Breast epithelium (tissue), 3 donors: ENCODE measurements around the gene ABCB8.

Experiments used
- POLR2A ChIP-seq: fragments of 450-650 bp; IDR thresholded peaks from one replicate; pipeline ENCODE4 v1.6.1; 2016; ENCODE audit warnings: antibody characterized with exemption, mild to moderate bottlenecking, moderate library complexity
- TF ChIP-seq, protein P1 (sequence below), 3 donors: fragments of 450-650 bp; IDR thresholded peaks; one replicate each; pipeline ENCODE4 v1.5.1; 2016 to 2017; ENCODE audit warnings: antibody characterized with exemption in 3 of 3, mild to moderate bottlenecking in 3 of 3, moderate library complexity in 3 of 3

GRCh38 chr7:151095123-151095797 lies 67.0 kb downstream of the ABCB8 start:
- TF ChIP-seq, protein P1, sequence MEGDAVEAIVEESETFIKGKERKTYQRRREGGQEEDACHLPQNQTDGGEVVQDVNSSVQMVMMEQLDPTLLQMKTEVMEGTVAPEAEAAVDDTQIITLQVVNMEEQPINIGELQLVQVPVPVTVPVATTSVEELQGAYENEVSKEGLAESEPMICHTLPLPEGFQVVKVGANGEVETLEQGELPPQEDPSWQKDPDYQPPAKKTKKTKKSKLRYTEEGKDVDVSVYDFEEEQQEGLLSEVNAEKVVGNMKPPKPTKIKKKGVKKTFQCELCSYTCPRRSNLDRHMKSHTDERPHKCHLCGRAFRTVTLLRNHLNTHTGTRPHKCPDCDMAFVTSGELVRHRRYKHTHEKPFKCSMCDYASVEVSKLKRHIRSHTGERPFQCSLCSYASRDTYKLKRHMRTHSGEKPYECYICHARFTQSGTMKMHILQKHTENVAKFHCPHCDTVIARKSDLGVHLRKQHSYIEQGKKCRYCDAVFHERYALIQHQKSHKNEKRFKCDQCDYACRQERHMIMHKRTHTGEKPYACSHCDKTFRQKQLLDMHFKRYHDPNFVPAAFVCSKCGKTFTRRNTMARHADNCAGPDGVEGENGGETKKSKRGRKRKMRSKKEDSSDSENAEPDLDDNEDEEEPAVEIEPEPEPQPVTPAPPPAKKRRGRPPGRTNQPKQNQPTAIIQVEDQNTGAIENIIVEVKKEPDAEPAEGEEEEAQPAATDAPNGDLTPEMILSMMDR (IDR thresholded peaks at IDR 0.05): no peak
- TF ChIP-seq POLR2A: no peak
